HepG2 (cell line): ENCODE results near the gene PTPMT1. TPM values are rescaled to one million over a fixed set of nuclear protein-coding genes. Genes with fewer than 3 reads are reported as not detected.
A peak's percentile ranks its signal among the peaks of the same experiment; 100 is the strongest.

Experiments used
- ATF4 ChIP-seq, 2 experiments: fragments of 450-650 bp in 1 of 2; sonication (generic) in 1 of 2; formaldehyde crosslinking; IDR thresholded peaks; 2 replicates each; pipeline versions ENCODE4 v1.5.0 to v1.8.0; 2020 to 2022; ENCODE audit warnings: mild to moderate bottlenecking in 1 of 2, missing genetic modification reagents in 1 of 2
- ATF6 ChIP-seq: sonication (generic); formaldehyde crosslinking; conservative IDR thresholded peaks from 2 replicates; pipeline ENCODE4 v1.4.0; 2020; ENCODE audit warnings: missing genetic modification reagents
- HBP1 ChIP-seq: IDR thresholded peaks from 2 replicates; pipeline ENCODE4 v1.6.1; 2016; ENCODE audit warnings: low read depth, control low read depth
- HIC2 ChIP-seq: sonication (generic); formaldehyde crosslinking; IDR thresholded peaks from 2 replicates; pipeline ENCODE4 v1.9.0; 2022; ENCODE audit warnings: low read depth, missing genetic modification reagents
- KDM3A ChIP-seq: IDR thresholded peaks from 2 replicates; pipeline ENCODE4 v1.6.1; 2018; ENCODE audit warnings: low read depth, missing compliant biosample characterization
- MAZ ChIP-seq, 2 experiments: sonication (generic) in 1 of 2; formaldehyde crosslinking in 1 of 2; IDR thresholded peaks; 2 replicates each; pipeline versions ENCODE4 v1.5.0 to v1.6.1; 2012 to 2020; ENCODE audit warnings: low read depth in 2 of 2, mild to moderate bottlenecking in 2 of 2, borderline replicate concordance in 1 of 2, improper control_type of control experiment in 1 of 2, low read length in 1 of 2, missing genetic modification reagents in 1 of 2, moderate library complexity in 1 of 2
- POGK ChIP-seq: sonication (generic); formaldehyde crosslinking; conservative IDR thresholded peaks from 2 replicates; pipeline ENCODE4 v1.8.0; 2022; ENCODE audit warnings: mild to moderate bottlenecking, moderate library complexity, missing genetic modification reagents
- ZNF234 ChIP-seq: sonication (generic); formaldehyde crosslinking; conservative IDR thresholded peaks from 2 replicates; pipeline ENCODE4 v1.5.1; 2020; ENCODE audit warnings: mild to moderate bottlenecking, missing genetic modification reagents
- ZNF263 ChIP-seq: sonication (generic); formaldehyde crosslinking; IDR thresholded peaks from 2 replicates; pipeline ENCODE4 v1.4.0; 2020; ENCODE audit warnings: missing genetic modification reagents
- ZNF512B ChIP-seq: sonication (generic); formaldehyde crosslinking; IDR thresholded peaks from 2 replicates; pipeline ENCODE4 v1.5.1; 2020; ENCODE audit warnings: missing genetic modification reagents, mild to moderate bottlenecking, borderline replicate concordance
- ZNF737 ChIP-seq: sonication (generic); formaldehyde crosslinking; IDR thresholded peaks from 2 replicates; pipeline ENCODE4 v1.5.0; 2020; ENCODE audit warnings: missing genetic modification reagents, mild to moderate bottlenecking, borderline replicate concordance
- ZNF749 ChIP-seq: sonication (generic); formaldehyde crosslinking; IDR thresholded peaks from 2 replicates; pipeline ENCODE4 v1.8.0; 2022; ENCODE audit warnings: mild to moderate bottlenecking, missing genetic modification reagents, moderate library complexity, borderline replicate concordance
- polyA plus RNA-seq, 8 experiments: library from polyadenylated mRNA; depleted of rRNA in 3 of 8; stranded (reverse) in 7 of 8; unstranded in 1 of 8; fragments of >200 nt; fragmentation: Illumina TruSeq in 4 of 8; extraction: Trizol in 4 of 8; gene quantifications; 2 replicates each; pipeline versions ENCODE4 v1.2.1 to v1.2.3, GENCODE V29; 2011 to 2016; ENCODE audit warnings: low read depth in 4 of 8, missing spikeins in 1 of 8, mixed read lengths in 1 of 8; ENCODE audit not compliant: insufficient read depth in 1 of 8
- total RNA-seq, 5 experiments: library from RNA; depleted of rRNA; stranded (reverse); fragments of >200 nt; fragmentation: Illumina TruSeq; extraction: Trizol; gene quantifications; 2 replicates each; pipeline ENCODE4 v1.2.3, GENCODE V29; 2016; ENCODE audit warnings: low read depth in 1 of 5

The PTPMT1 gene
- total and polyA plus RNA-seq, 2 of the 13 experiments (the other 11 are each of a cell fraction or from before 2014, with no cell fraction given), result 55.6 to 129 TPM

- TF ChIP-seq ZNF512B (CRISPR knock-in tag) (no peak), ZNF749 (CRISPR knock-in tag) (peak; percentile 91; the same call in 1 of the 2 replicates), ZNF737 (CRISPR knock-in tag) (no peak), ATF4 (CRISPR knock-in tag; IDR thresholded peaks at IDR 0.05) (no peak), ZNF263 (no peak), HBP1 (peak; percentile 44; the same call in 1 of the 2 replicates), MAZ (IDR thresholded peaks at IDR 0.05; ENCODE audit: borderline replicate concordance, low read depth, low read length) (peak; percentile 67; the same call in 1 of the 2 replicates), MAZ (CRISPR knock-in tag; IDR thresholded peaks at IDR 0.05; ENCODE audit: low read depth) (peak; percentile 80), KDM3A (CRISPR knock-in tag) (peak; percentile 79), ZNF234 (CRISPR knock-in tag) (0 out of 2 replicates have a peak, but pooled peaks have one; percentile 20), POGK (peak; percentile 48), ATF6 (CRISPR knock-in tag) (no peak), HIC2 (no peak)
Observed at GRCh38 chr11:47565340-47566148, at the start of gene PTPMT1 (continued).
